GM18499 (cell line): ENCODE data around the gene CDKAL1.
"Not testable (repeated sequence)": the region's sequence is repeated elsewhere in the genome, so short reads cannot be mapped to it uniquely, and the experiment has no call there.

Source experiments
- ATAC-seq: cut with Tn5 transposase; IDR thresholded peaks from one replicate; pipeline ENCODE4 v1.9.1; 2021; ENCODE audit warnings: moderate number of reproducible peaks; ENCODE audit not compliant: insufficient read depth, unreplicated experiment

CDKAL1 gene

DNA sequence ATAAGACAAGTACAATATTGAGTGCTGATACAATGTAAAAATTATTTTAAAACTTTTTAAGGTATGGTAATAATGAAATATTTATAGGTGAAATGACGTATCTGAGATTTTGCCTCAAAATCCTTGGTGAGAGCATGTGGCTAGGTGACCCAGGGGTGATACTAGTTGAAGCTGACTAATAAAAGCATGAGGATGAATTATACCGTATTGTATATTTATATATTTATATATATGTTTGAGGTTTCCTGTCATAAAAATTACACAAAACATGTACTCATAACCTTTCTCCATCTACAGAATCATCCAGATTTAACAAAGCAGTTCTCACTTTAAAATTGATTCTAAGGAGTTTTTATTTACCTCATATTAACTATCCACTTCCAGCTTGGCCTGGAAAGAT is 358.1 kb downstream of the CDKAL1 start:
- no peak for ATAC-seq

DNA sequence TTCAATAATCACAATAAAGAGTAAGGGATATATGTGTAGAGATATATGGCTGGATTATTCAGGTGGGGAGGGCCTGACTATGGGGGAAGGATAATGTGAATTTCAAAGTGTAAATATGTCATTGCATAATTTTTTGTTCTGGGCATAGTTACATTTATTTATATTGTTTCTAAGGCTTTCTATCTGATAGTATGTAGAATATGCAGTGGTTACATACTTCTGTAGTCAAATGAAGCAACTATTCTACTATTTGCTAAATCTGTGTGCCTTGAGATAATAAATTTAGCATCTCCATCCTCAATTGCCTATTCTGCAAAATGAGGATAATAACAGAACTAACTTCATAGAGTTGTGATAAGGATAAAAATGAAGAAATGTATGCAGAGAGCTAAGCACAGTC is 359.2 kb downstream of the CDKAL1 start:
- no peak for ATAC-seq

DNA sequence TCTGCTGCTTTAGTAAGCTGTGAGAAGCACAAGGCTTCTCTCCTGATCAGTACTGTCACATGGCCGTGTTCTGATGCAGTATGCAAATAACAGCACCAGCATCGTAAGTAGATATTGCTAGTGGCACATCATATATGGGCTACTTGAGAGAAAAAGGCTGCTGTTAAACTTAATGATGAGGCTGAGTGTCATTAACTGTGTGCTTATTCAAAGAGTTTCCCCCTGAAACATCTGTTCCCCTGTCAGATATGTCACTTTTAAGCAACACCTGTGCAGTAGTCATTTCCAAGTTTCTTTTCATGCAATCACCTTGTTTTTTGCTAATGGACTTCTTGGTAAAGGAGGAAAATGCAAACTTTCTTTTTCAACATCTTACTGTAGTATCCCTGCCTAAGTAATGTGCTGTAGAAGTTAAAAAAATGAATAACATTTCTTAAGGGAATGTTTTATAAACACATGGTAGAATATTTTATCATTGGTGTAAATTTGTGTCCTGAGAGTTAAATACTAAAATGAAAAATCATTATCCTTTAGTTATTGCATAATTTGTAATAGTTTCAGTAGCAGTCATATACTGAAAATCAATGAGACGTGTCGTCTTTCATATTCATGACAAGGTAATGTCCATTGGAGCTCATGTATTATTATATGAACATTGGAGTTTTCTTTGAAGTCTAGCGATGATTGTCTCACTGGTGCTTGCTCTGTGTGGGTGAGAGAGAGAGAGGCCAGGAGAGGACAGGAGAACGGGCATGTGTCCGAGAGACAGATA is 366.3 kb downstream of the CDKAL1 start:
- peak; percentile 92 for ATAC-seq

DNA sequence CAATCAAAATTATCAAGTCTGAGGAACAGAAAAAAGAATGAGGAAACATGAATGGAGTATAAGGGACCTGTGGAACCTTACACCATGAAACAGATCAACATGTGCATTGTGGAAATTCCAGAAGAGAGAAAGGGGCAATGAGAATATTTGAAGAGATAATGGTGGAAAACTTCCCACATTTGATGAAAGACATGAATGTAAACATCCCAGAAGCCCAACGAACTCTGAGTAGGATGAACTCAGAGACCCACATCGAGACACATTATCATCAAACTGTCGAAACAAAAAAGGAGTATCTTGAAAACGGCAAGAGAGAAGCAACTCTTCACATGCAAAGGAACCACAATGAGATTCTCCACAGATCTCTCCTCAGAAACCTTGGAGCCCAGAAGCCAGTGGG is 371.1 kb downstream of the CDKAL1 start:
- no peak for ATAC-seq

GRCh38 chr6:20906945-20907344 is 372.7 kb downstream of the CDKAL1 start:
- ATAC-seq = no peak

- no peak for ATAC-seq
These were observed 373.3 kb downstream of the CDKAL1 start for GRCh38 chr6:20907486-20908071.

DNA sequence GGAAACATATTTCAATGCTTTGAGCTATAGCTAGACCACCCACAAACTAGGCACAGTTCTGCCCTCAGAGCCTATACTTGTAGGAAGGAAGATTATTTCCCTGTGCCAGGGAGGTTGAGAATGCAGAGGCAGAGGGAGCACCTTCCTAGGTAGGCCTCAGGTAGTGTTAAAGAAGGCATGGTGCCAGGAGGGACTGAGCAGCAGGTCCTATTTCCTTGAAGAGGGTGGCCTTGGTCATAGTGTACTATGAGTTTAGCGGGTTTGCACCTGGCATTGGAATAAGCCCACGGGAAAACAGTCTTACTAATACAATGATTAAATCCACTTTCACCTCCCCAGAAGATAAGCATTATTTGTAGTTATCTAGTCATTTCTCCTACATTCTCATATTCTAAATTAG is 375.4 kb downstream of the CDKAL1 start:
- no peak for ATAC-seq

- no peak for ATAC-seq
These were observed 377.5 kb downstream of the CDKAL1 start for GRCh38 chr6:20911712-20912111.

GRCh38 chr6:20915156-20915555 is 380.9 kb downstream of the CDKAL1 start:
- ATAC-seq = no peak

DNA sequence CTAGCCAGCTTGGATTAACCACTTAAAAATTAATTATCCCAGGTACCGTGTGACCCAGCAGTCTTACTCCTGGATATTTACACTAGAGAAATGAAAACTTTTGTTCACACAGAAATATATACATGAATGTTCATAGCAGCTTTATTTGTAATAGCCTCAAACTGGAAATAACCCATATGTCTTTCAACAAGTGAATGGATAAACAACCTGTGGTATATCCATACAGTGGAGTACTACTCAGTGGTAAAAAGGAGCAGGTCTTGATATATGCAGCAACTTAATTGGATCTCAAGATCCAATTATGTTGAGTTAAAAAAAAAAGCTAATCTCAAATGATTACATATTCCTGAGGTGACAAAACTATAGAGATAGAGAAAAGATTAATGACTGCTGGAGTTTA is 381.4 kb downstream of the CDKAL1 start:
- ATAC-seq = no peak

DNA sequence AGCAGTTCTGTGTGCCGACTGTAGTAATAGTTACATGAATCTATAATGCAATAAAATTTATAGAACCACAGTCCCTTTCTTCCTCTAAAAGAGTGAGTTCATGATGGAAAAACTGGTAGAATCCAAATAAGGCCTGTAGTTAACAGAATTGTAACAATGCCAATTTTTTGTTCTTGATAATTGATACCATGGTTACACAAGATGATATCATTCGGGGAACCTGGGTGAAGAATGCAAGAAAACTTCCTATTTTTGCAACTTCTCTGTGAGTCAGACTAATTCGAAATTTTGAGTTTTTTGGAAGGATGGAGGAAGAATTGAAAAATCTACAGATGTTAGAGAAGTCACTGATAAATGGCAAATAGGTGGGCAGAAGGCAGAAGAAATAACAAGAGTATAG is 381.8 kb downstream of the CDKAL1 start:
- no peak for ATAC-seq

GRCh38 chr6:20918868-20919267 is 384.6 kb downstream of the CDKAL1 start:
- no peak for ATAC-seq

DNA sequence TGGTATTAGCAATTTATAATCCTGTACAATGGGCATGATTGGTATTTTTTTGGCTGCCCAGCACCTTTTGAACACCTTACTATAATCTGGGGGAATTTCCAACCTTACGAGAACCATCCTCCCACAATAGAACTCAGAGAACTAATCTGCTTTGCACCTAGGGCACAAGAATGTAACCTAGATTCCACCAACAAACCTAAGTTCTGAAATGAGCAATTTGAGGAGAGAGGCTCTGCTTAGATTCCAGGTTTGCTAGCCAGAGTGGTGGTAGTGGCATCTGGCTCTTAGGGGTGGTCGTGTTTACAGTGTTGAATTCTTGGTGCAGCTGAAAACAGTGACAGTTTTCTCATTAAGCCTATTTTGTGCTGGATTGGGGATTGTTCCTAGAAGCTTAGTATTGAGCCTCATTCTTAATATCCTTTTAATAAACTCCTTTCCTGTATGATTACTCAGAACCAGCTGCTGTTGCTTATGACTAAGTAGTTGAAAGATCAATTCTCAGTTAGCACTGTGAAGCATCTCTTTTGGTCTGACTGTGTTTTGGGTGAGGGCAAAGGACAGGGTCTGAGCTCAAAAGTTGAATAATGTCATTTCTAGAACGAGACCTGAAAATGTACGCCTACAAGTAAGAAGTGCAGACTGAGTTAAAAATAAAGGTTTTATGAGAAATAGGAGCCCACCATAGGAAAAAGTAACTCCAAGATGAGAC is 385.6 kb downstream of the CDKAL1 start:
- peak; percentile 68 for ATAC-seq

- no peak for ATAC-seq
These were observed 387.3 kb downstream of the CDKAL1 start for GRCh38 chr6:20921578-20921977.

DNA sequence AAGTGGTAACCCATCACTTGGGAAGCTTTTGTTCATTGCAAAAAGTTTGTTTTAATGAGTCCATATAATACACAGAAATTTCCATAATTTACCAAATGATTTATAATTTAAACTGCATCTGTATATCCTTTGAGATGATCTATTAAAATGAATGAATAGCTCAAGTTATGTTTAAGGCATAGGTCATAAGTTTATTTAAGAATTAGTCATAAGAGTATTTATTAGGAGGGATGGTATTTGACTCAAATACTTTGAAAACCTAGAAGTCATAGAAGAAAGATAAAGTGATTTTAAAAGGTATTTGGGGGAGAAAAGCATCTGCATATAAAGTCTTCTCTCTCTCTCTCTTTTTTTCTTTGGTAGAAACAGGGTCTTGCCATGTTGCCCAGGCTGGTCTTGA is 388.5 kb downstream of the CDKAL1 start:
- ATAC-seq = no peak

DNA sequence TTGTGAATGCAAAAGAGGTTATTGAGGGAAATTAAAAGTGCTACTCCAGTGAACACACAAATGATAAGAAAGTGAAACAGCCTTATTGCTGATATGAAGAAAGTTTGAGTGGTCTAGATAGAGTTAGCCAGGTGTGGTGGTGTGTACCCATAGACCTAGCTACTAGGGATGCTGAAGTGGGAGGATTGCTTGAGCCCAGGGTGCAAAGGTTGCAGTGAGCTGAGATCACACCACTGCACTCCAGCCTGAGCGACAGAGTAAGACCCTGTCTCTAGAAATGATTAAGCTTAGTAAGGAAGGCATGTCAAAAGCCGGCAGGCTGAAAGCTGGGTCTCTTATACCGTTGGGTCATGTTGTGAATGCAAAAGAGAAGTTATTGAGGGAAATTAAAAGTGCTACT is 389.8 kb downstream of the CDKAL1 start:
- not testable (repeated sequence) for ATAC-seq

GRCh38 chr6:20924911-20925543 is 390.8 kb downstream of the CDKAL1 start:
- no peak for ATAC-seq

DNA sequence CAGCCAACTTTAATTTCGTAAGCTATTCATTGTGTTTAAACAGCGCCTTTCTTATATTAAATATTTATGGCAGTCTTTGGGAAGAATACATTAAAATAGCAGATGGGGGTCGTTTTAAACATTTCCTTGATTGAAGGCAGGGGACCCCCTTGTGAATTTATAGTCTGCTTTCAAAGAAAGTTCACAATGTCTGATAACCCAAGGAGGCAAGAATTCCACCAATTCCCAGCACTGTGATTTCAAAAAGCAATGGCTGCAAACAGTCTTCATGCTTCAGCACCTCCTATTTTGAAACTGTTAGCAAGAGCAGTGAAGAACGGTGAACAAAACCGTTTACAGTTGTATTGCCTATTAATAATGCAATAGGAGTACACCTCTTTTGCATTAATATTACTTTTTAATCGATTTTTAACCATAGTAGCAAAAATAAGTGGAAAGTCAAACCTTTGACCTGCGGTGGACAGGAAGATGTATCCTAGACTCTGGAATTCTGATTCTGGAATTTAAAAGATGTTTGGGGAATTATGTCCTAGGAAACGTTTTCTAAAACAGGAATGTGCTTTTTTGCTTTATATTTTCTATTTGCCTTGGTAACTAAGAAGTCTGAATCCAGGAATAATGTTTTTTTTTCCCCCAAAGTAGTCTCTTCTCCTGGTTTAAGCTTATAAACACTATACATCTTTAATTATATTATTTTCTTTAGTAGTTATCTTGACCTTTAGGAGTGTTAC is 393.0 kb downstream of the CDKAL1 start:
- no peak for ATAC-seq

GRCh38 chr6:20929283-20929682 is 395.0 kb downstream of the CDKAL1 start:
- no peak for ATAC-seq

- no peak for ATAC-seq
These were observed 396.8 kb downstream of the CDKAL1 start for GRCh38 chr6:20931093-20931492.
